ENCODE measurements around the gene RCOR1.
"Not testable (repeated sequence)": the region's sequence is repeated elsewhere in the genome, so short reads cannot be mapped to it uniquely, and the experiment has no call there.

Gene RCOR1

GRCh38 chr14:102545461-102546265 is 46.8 kb upstream of the RCOR1 start:
- TF ChIP-seq CTCF (IDR thresholded peaks at IDR 0.05; ENCODE audit: insufficient read depth, low read length, poor library complexity, severe bottlenecking) (no peak), EZH2phosphoT487 (conservative IDR thresholded peaks at IDR 0.05; ENCODE audit: low read length) (no peak)
- Histone ChIP-seq H3K27me3 (ENCODE audit: low read length) (no peaks in the 10 kb centered on the region; the same call in 1 of the 2 replicates), H3F3A (ENCODE audit: insufficient read depth) (no peaks in the 10 kb centered on the region), H4K20me1 (ENCODE audit: low read depth, low read length) (no peaks in the 10 kb centered on the region), H3K36me3 (ENCODE audit: low read length) (no peaks in the 10 kb centered on the region), H3K9me2 (replicated peaks; ENCODE audit: insufficient read depth, low read length) (no peaks in the 10 kb centered on the region), H3K4me2 (ENCODE audit: low read depth, low read length, poor library complexity, severe bottlenecking) (no peak overlapping the region), H3K27ac (ENCODE audit: low read depth, low read length) (no peak overlapping the region), H3K9ac (ENCODE audit: low read length) (no peak overlapping the region), H3K4me3 (ENCODE audit: insufficient read depth, low read length, poor library complexity, severe bottlenecking) (no peak overlapping the region), H3K79me2 (ENCODE audit: insufficient read depth, low read length) (no peaks in the 10 kb centered on the region), H2AFZ (ENCODE audit: low read depth, low read length, severe bottlenecking) (no peak overlapping the region), H3K9me3 (ENCODE audit: insufficient read depth, low read length) (no peaks in the 10 kb centered on the region)

GRCh38 chr14:102548616-102549240 is 43.7 kb upstream of the RCOR1 start:
- no peaks in the 10 kb centered on the region for H3K36me3 ChIP-seq (ENCODE audit: low read length)
- H3K4me2 ChIP-seq (ENCODE audit: low read depth, low read length, poor library complexity, severe bottlenecking) = no peak overlapping the region

GRCh38 chr14:102550927-102551401 is 41.5 kb upstream of the RCOR1 start:
- H3K4me3 ChIP-seq (ENCODE audit: insufficient read depth, low read length, poor library complexity, severe bottlenecking); H3K9me3 ChIP-seq (ENCODE audit: insufficient read depth, low read length); H4K20me1 ChIP-seq (ENCODE audit: low read depth, low read length); H3K9ac ChIP-seq (ENCODE audit: low read length); H3K79me2 ChIP-seq (ENCODE audit: insufficient read depth, low read length); H3K4me2 ChIP-seq (ENCODE audit: low read depth, low read length, poor library complexity, severe bottlenecking); H3K9me2 ChIP-seq (replicated peaks; ENCODE audit: insufficient read depth, low read length); H3F3A ChIP-seq (ENCODE audit: insufficient read depth); H3K27ac ChIP-seq (ENCODE audit: low read depth, low read length); H3K36me3 ChIP-seq (ENCODE audit: low read length); H3K27me3 ChIP-seq (ENCODE audit: low read length); H2AFZ ChIP-seq (ENCODE audit: low read depth, low read length, severe bottlenecking): not testable (repeated sequence)

More at GRCh38 chr14:102548616-102549240, 43.7 kb upstream of the RCOR1 start:
- Histone ChIP-seq H3K9me2 (replicated peaks; ENCODE audit: insufficient read depth, low read length) (no peaks in the 10 kb centered on the region), H3K27me3 (ENCODE audit: low read length) (no peaks in the 10 kb centered on the region; the same call in 1 of the 2 replicates), H3F3A (ENCODE audit: insufficient read depth) (no peaks in the 10 kb centered on the region), H4K20me1 (ENCODE audit: low read depth, low read length) (no peaks in the 10 kb centered on the region), H3K4me3 (ENCODE audit: insufficient read depth, low read length, poor library complexity, severe bottlenecking) (no peak overlapping the region), H3K27ac (ENCODE audit: low read depth, low read length) (no peak overlapping the region), H3K79me2 (ENCODE audit: insufficient read depth, low read length) (no peaks in the 10 kb centered on the region), H2AFZ (ENCODE audit: low read depth, low read length, severe bottlenecking) (no peak overlapping the region), H3K9me3 (ENCODE audit: insufficient read depth, low read length) (no peaks in the 10 kb centered on the region), H3K9ac (ENCODE audit: low read length) (no peak overlapping the region)
- TF ChIP-seq EZH2phosphoT487 (conservative IDR thresholded peaks at IDR 0.05; ENCODE audit: low read length) = no peak
- TF ChIP-seq CTCF (IDR thresholded peaks at IDR 0.05; ENCODE audit: insufficient read depth, low read length, poor library complexity, severe bottlenecking) = no peak
